HepG2 (cell line): ENCODE results near the gene TEFM. TPM values are rescaled to one million over a fixed set of nuclear protein-coding genes. Genes with fewer than 3 reads are reported as not detected.

Source experiments
- AHR ChIP-seq: IDR thresholded peaks from 2 replicates; pipeline ENCODE4 v1.6.1; 2018; ENCODE audit warnings: missing genetic modification reagents, missing compliant biosample characterization
- ARID2 ChIP-seq: sonication (generic); formaldehyde crosslinking; IDR thresholded peaks from 2 replicates; pipeline ENCODE4 v1.8.1; 2022; ENCODE audit warnings: mild to moderate bottlenecking, missing genetic modification reagents, borderline replicate concordance
- CAMTA2 ChIP-seq: sonication (generic); formaldehyde crosslinking; IDR thresholded peaks from 2 replicates; pipeline ENCODE4 v1.4.0; 2020; ENCODE audit warnings: mild to moderate bottlenecking, missing genetic modification reagents, borderline replicate concordance
- MIER3 ChIP-seq: IDR thresholded peaks from 2 replicates; pipeline ENCODE4 v1.6.1; 2016; ENCODE audit warnings: missing compliant biosample characterization, borderline replicate concordance
- PHF20 ChIP-seq: sonication (generic); formaldehyde crosslinking; IDR thresholded peaks from 2 replicates; pipeline ENCODE4 v1.5.0; 2020; ENCODE audit warnings: mild to moderate bottlenecking, missing genetic modification reagents
- RFXAP ChIP-seq: sonication (generic); formaldehyde crosslinking; IDR thresholded peaks from 2 replicates; pipeline ENCODE4 v1.4.0; 2020; ENCODE audit warnings: missing genetic modification reagents, borderline replicate concordance
- SIX1 ChIP-seq: sonication (generic); formaldehyde crosslinking; IDR thresholded peaks from 2 replicates; pipeline ENCODE4 v1.4.0; 2020; ENCODE audit warnings: missing genetic modification reagents, borderline replicate concordance
- SRF ChIP-seq: IDR thresholded peaks from 2 replicates; pipeline ENCODE4 v1.6.1; 2011; ENCODE audit warnings: mild to moderate bottlenecking, low read depth, low read length, moderate library complexity
- TAF1 ChIP-seq: sonication (generic); formaldehyde crosslinking; IDR thresholded peaks from 2 replicates; pipeline ENCODE4 v1.4.0; 2020; ENCODE audit warnings: missing genetic modification reagents
- YY1 ChIP-seq: IDR thresholded peaks from 2 replicates; pipeline ENCODE4 v1.6.1; 2011; ENCODE audit warnings: low read length, low read depth, moderate library complexity, mild to moderate bottlenecking; ENCODE audit not compliant: insufficient read depth, insufficient replicate concordance
- ZNF235 ChIP-seq: sonication (generic); formaldehyde crosslinking; IDR thresholded peaks from 2 replicates; pipeline ENCODE4 v1.8.1; 2023; ENCODE audit warnings: mild to moderate bottlenecking, missing genetic modification reagents, borderline replicate concordance
- ZNF446 ChIP-seq: sonication (generic); formaldehyde crosslinking; IDR thresholded peaks from 2 replicates; pipeline ENCODE4 v1.5.0; 2020; ENCODE audit warnings: mild to moderate bottlenecking, missing genetic modification reagents
- ZNF549 ChIP-seq: sonication (generic); formaldehyde crosslinking; IDR thresholded peaks from 2 replicates; pipeline ENCODE4 v1.5.0; 2020; ENCODE audit warnings: missing genetic modification reagents
- polyA plus RNA-seq, 8 experiments: library from polyadenylated mRNA; depleted of rRNA in 3 of 8; stranded (reverse) in 7 of 8; unstranded in 1 of 8; fragments of >200 nt; fragmentation: Illumina TruSeq in 4 of 8; extraction: Trizol in 4 of 8; gene quantifications; 2 replicates each; pipeline versions ENCODE4 v1.2.1 to v1.2.3, GENCODE V29; 2011 to 2016; ENCODE audit warnings: low read depth in 4 of 8, missing spikeins in 1 of 8, mixed read lengths in 1 of 8; ENCODE audit not compliant: insufficient read depth in 1 of 8
- total RNA-seq, 5 experiments: library from RNA; depleted of rRNA; stranded (reverse); fragments of >200 nt; fragmentation: Illumina TruSeq; extraction: Trizol; gene quantifications; 2 replicates each; pipeline ENCODE4 v1.2.3, GENCODE V29; 2016; ENCODE audit warnings: low read depth in 1 of 5
- TF ChIP-seq, protein P1 (sequence below): sonication (generic); formaldehyde crosslinking; IDR thresholded peaks from 2 replicates; pipeline ENCODE4 v1.8.0; 2022; ENCODE audit warnings: mild to moderate bottlenecking, missing genetic modification reagents; ENCODE audit not compliant: insufficient replicate concordance
- TF ChIP-seq, protein P2 (sequence below): sonication (generic); formaldehyde crosslinking; IDR thresholded peaks from 2 replicates; pipeline ENCODE4 v1.9.0; 2021; ENCODE audit warnings: missing genetic modification reagents, borderline replicate concordance
- TF ChIP-seq, protein P3 (sequence below): fragments of 450-650 bp; IDR thresholded peaks from 2 replicates; pipeline ENCODE4 v1.6.1; 2017; ENCODE audit warnings: mild to moderate bottlenecking
- TF ChIP-seq, protein P4 (sequence below): sonication (generic); formaldehyde crosslinking; IDR thresholded peaks from 2 replicates; pipeline ENCODE4 v1.4.0; 2020; ENCODE audit warnings: missing genetic modification reagents, borderline replicate concordance
- TF ChIP-seq, protein P5 (sequence below): sonication (generic); formaldehyde crosslinking; IDR thresholded peaks from 2 replicates; pipeline ENCODE4 v1.8.0; 2022; ENCODE audit warnings: mild to moderate bottlenecking, missing genetic modification reagents, moderate library complexity

Gene TEFM
- total and polyA plus RNA-seq, 2 of the 13 experiments (the other 11 are each of a cell fraction or from before 2014, with no cell fraction given): 7.0 to 20.0 TPM

DNA sequence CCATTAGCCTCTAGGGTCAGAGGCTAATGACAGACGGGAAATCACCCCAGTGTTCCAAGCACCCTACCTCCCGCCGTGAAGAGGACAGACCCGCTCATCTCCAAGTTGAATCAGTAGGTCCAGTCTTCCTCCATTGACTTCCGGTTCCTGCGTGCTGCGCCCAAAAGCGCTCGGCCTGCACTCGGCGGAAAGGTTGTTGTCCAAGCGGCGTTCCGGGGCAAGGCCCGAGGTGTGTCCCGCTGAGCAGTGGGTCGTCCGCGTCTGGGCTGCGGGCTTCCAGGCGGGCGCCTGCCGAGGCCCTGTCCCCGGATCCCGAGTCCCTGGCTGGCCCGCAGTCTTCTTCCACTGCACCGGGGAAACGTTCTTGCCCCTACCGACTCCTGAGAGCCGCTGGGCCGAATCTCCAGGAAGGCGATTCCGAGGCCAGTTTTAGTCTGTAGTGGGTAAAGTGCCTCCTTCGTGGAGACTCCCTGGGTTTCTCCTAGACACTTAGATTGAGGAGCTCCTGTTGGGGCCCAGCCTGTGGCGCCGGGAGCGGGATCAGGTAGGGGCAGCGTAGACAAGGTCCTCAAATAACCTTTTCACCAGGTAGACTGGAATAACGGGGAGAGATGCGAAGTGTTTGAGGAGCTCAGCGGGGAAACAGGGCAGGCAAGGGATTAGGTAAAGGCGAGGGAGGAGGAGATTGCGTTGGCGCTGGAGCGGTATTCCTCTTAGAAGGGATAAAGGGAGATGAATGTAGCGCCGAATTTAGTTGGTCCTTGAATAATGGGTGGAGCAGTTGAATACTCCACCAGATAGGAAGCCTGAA lies at the start of gene TEFM (continued):
- TF ChIP-seq CAMTA2 (CRISPR knock-in tag) (peak; percentile 79; the same call in 1 of the 2 replicates), RFXAP (CRISPR knock-in tag) (peak; percentile 94; the same call in 1 of the 2 replicates), ZNF235 (CRISPR knock-in tag) (no peak), MIER3 (peak; percentile 92), SIX1 (CRISPR knock-in tag) (no peak), PHF20 (CRISPR knock-in tag) (peak; percentile 99), SRF (peak; percentile 65; the same call in 1 of the 2 replicates), AHR (peak; percentile 79; the same call in 1 of the 2 replicates), ZNF446 (CRISPR knock-in tag) (peak; percentile 75; the same call in 1 of the 2 replicates), YY1 (peak; percentile 90), TAF1 (CRISPR knock-in tag) (peak; percentile 96), ARID2 (CRISPR knock-in tag) (no peak), ZNF549 (CRISPR knock-in tag) (peak; percentile 60; the same call in 1 of the 2 replicates)
- TF ChIP-seq, protein P1, sequence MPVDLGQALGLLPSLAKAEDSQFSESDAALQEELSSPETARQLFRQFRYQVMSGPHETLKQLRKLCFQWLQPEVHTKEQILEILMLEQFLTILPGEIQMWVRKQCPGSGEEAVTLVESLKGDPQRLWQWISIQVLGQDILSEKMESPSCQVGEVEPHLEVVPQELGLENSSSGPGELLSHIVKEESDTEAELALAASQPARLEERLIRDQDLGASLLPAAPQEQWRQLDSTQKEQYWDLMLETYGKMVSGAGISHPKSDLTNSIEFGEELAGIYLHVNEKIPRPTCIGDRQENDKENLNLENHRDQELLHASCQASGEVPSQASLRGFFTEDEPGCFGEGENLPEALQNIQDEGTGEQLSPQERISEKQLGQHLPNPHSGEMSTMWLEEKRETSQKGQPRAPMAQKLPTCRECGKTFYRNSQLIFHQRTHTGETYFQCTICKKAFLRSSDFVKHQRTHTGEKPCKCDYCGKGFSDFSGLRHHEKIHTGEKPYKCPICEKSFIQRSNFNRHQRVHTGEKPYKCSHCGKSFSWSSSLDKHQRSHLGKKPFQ (CRISPR knock-in tag): peak; percentile 63
- TF ChIP-seq, protein P2, sequence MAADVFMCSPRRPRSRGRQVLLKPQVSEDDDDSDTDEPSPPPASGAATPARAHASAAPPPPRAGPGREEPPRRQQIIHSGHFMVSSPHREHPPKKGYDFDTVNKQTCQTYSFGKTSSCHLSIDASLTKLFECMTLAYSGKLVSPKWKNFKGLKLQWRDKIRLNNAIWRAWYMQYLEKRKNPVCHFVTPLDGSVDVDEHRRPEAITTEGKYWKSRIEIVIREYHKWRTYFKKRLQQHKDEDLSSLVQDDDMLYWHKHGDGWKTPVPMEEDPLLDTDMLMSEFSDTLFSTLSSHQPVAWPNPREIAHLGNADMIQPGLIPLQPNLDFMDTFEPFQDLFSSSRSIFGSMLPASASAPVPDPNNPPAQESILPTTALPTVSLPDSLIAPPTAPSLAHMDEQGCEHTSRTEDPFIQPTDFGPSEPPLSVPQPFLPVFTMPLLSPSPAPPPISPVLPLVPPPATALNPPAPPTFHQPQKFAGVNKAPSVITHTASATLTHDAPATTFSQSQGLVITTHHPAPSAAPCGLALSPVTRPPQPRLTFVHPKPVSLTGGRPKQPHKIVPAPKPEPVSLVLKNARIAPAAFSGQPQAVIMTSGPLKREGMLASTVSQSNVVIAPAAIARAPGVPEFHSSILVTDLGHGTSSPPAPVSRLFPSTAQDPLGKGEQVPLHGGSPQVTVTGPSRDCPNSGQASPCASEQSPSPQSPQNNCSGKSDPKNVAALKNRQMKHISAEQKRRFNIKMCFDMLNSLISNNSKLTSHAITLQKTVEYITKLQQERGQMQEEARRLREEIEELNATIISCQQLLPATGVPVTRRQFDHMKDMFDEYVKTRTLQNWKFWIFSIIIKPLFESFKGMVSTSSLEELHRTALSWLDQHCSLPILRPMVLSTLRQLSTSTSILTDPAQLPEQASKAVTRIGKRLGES: no peak
- TF ChIP-seq, protein P3, sequence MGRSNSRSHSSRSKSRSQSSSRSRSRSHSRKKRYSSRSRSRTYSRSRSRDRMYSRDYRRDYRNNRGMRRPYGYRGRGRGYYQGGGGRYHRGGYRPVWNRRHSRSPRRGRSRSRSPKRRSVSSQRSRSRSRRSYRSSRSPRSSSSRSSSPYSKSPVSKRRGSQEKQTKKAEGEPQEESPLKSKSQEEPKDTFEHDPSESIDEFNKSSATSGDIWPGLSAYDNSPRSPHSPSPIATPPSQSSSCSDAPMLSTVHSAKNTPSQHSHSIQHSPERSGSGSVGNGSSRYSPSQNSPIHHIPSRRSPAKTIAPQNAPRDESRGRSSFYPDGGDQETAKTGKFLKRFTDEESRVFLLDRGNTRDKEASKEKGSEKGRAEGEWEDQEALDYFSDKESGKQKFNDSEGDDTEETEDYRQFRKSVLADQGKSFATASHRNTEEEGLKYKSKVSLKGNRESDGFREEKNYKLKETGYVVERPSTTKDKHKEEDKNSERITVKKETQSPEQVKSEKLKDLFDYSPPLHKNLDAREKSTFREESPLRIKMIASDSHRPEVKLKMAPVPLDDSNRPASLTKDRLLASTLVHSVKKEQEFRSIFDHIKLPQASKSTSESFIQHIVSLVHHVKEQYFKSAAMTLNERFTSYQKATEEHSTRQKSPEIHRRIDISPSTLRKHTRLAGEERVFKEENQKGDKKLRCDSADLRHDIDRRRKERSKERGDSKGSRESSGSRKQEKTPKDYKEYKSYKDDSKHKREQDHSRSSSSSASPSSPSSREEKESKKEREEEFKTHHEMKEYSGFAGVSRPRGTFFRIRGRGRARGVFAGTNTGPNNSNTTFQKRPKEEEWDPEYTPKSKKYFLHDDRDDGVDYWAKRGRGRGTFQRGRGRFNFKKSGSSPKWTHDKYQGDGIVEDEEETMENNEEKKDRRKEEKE: no peak
- TF ChIP-seq, protein P4, sequence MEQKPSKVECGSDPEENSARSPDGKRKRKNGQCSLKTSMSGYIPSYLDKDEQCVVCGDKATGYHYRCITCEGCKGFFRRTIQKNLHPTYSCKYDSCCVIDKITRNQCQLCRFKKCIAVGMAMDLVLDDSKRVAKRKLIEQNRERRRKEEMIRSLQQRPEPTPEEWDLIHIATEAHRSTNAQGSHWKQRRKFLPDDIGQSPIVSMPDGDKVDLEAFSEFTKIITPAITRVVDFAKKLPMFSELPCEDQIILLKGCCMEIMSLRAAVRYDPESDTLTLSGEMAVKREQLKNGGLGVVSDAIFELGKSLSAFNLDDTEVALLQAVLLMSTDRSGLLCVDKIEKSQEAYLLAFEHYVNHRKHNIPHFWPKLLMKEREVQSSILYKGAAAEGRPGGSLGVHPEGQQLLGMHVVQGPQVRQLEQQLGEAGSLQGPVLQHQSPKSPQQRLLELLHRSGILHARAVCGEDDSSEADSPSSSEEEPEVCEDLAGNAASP (CRISPR knock-in tag): peak; percentile 88
- TF ChIP-seq, protein P5, sequence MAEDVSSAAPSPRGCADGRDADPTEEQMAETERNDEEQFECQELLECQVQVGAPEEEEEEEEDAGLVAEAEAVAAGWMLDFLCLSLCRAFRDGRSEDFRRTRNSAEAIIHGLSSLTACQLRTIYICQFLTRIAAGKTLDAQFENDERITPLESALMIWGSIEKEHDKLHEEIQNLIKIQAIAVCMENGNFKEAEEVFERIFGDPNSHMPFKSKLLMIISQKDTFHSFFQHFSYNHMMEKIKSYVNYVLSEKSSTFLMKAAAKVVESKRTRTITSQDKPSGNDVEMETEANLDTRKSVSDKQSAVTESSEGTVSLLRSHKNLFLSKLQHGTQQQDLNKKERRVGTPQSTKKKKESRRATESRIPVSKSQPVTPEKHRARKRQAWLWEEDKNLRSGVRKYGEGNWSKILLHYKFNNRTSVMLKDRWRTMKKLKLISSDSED (CRISPR knock-in tag): no peak
